Adrenal gland (tissue), 5 donors: ENCODE results near the gene STX2.

Experiments used
- CTCF ChIP-seq, 6 experiments: fragments of 450-650 bp in 4 of 6; fragments of 200-600 bp in 2 of 6; sonication (generic) in 1 of 6; IDR thresholded peaks; 1 replicate in 5 of 6; 2 replicates in 1 of 6; pipeline versions ENCODE4 v1.5.1 to v1.8.0; 2016 to 2021; ENCODE audit warnings: antibody characterized with exemption in 6 of 6, mild to moderate bottlenecking in 2 of 6, moderate library complexity in 1 of 6
- POLR2A ChIP-seq, 2 donors: fragments of 450-650 bp; IDR thresholded peaks; one replicate each; pipeline ENCODE4 v1.6.1; 2017; ENCODE audit warnings: antibody characterized with exemption in 2 of 2, mild to moderate bottlenecking in 2 of 2, moderate library complexity in 1 of 2
- donor health status: DM: no; HTN: no; CAD: no.

- TF ChIP-seq CTCF (IDR thresholded peaks at IDR 0.05), result no peak
- no peak for TF ChIP-seq POLR2A (IDR thresholded peaks at IDR 0.05)
Observed at GRCh38 chr12:130796985-130797686, 41.9 kb downstream of the STX2 start.
